PFSK-1 (cell line): ENCODE measurements around the gene RAP1GAP2.

Experiments used
- FOXP2 ChIP-seq: optimal IDR thresholded peaks from 2 replicates; pipeline ENCODE3; 2011; ENCODE audit warnings: borderline replicate concordance, control low read depth, inconsistent platforms; ENCODE audit not compliant: insufficient read depth; ENCODE audit errors: extremely low read length, extremely low read depth
- POLR2AphosphoS5 ChIP-seq: IDR thresholded peaks from 2 replicates; pipeline ENCODE4 v1.6.1; 2012; ENCODE audit warnings: low read depth, mild to moderate bottlenecking, control low read depth, low read length, moderate library complexity
- SIN3A ChIP-seq: IDR thresholded peaks from 2 replicates; pipeline ENCODE4 v1.6.1; 2012; ENCODE audit warnings: mild to moderate bottlenecking, low read length, moderate library complexity, borderline replicate concordance; ENCODE audit not compliant: insufficient read depth
- TAF1 ChIP-seq: IDR thresholded peaks from 2 replicates; pipeline ENCODE4 v1.6.1; 2012; ENCODE audit warnings: low read length, control low read depth, borderline replicate concordance; ENCODE audit not compliant: insufficient read depth
- TF ChIP-seq, protein P1 (sequence below), 2 experiments: IDR thresholded peaks; 2 replicates each; pipeline versions ENCODE4 v1.6.1 to v1.8.0; 2011 to 2012; ENCODE audit warnings: low read depth in 2 of 2, low read length in 2 of 2, control low read depth in 1 of 2, inconsistent platforms in 1 of 2, mild to moderate bottlenecking in 1 of 2, moderate library complexity in 1 of 2; ENCODE audit not compliant: insufficient read depth in 1 of 2

Gene RAP1GAP2

DNA sequence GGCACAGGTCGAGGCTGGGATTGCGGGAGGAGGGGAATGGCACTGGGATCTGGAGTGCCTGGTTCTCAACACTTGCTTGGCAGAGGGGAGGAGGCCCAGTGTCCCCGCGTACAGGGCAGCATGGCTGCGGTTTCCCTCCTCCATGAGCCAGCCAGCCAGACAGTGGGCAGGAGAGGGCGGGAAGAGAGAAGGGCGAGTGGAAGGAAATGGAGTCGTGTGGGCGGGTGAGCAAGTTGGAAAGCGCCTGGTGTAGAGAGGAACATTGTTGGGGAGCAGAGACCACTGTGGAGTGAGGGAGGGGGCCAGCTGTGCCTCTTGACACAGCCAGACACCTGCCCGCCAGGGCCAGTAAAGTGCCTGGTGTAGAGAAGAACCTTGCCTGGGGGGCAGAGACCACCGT is 136.7 kb downstream of the RAP1GAP2 start:
- TF ChIP-seq TAF1, result no peak
- TF ChIP-seq POLR2AphosphoS5, result no peak
- TF ChIP-seq, protein P1, sequence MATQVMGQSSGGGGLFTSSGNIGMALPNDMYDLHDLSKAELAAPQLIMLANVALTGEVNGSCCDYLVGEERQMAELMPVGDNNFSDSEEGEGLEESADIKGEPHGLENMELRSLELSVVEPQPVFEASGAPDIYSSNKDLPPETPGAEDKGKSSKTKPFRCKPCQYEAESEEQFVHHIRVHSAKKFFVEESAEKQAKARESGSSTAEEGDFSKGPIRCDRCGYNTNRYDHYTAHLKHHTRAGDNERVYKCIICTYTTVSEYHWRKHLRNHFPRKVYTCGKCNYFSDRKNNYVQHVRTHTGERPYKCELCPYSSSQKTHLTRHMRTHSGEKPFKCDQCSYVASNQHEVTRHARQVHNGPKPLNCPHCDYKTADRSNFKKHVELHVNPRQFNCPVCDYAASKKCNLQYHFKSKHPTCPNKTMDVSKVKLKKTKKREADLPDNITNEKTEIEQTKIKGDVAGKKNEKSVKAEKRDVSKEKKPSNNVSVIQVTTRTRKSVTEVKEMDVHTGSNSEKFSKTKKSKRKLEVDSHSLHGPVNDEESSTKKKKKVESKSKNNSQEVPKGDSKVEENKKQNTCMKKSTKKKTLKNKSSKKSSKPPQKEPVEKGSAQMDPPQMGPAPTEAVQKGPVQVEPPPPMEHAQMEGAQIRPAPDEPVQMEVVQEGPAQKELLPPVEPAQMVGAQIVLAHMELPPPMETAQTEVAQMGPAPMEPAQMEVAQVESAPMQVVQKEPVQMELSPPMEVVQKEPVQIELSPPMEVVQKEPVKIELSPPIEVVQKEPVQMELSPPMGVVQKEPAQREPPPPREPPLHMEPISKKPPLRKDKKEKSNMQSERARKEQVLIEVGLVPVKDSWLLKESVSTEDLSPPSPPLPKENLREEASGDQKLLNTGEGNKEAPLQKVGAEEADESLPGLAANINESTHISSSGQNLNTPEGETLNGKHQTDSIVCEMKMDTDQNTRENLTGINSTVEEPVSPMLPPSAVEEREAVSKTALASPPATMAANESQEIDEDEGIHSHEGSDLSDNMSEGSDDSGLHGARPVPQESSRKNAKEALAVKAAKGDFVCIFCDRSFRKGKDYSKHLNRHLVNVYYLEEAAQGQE (IDR thresholded peaks at IDR 0.05; ENCODE audit: insufficient read depth in 1 of 2, low read depth in 2 of 2, low read length in 2 of 2), result no peak
- no peak for TF ChIP-seq FOXP2
- no peak for TF ChIP-seq SIN3A

DNA sequence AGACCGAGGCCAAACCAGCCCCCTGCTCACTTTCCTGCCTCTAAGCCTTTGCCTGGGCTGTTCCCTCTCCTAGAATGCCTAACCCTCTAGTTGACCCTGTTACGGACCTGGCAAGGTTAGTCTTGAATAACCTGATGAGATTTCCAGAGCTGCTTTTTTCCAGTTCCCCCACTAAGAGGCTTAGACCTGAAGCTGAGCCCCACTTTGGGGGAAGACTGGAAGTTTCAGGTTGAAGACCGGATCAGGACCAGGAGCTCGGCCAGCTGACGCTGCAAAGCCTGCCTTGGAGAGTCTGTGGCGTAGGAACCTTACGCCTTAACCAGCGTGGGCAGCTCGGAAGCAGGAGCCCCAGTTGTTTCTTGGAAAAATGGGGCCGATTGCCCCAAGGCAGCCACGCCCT is 137.4 kb downstream of the RAP1GAP2 start:
- TF ChIP-seq, protein P1 (IDR thresholded peaks at IDR 0.05; ENCODE audit: insufficient read depth in 1 of 2, low read depth in 2 of 2, low read length in 2 of 2), result no peak
- no peak for TF ChIP-seq POLR2AphosphoS5
- TF ChIP-seq SIN3A, result no peak
- no peak for TF ChIP-seq TAF1
- TF ChIP-seq FOXP2, result no peak

DNA sequence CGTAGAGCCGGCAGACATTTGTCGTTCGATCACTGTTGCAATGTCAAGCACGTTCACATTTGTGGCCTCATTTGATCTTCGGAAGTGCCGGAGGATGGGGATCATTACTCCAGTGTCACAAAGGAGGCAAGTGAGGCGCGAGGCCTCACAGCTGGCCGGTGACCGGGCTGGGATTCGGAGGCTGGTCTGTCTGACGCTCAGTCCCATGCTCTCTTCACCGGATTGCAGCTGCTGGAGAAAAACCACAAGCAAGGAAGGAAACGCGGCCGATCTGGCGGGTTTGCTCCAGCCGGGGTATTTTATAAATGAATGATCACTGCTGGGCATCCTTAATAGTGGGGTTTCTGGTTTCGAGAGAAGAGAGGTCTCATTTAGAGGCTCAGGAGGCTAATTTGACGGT is 139.4 kb downstream of the RAP1GAP2 start:
- TF ChIP-seq POLR2AphosphoS5 (no peak), TAF1 (no peak), FOXP2 (no peak), SIN3A (no peak)
- TF ChIP-seq, protein P1 (IDR thresholded peaks at IDR 0.05; ENCODE audit: insufficient read depth in 1 of 2, low read depth in 2 of 2, low read length in 2 of 2), result no peak

DNA sequence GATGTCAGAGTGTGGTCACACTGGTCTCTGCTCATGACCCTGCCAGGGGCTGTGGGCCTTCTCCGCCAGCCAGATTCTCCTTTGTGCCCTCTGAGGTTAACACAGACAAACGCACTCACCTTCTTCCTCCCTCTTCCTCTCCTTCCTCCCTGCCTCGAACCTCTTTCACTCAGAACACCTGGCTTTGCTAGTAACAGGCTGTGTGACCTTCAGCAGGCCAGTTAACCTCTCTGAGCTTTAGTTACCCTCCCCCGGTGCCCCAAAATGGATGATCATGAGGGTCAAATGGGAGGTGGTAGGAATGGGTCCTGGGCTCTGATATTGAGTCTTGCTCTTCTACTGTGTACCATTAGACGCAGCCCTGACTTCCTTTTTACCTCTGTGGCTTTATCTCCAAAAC is 140.1 kb downstream of the RAP1GAP2 start:
- TF ChIP-seq, protein P1 (IDR thresholded peaks at IDR 0.05; ENCODE audit: insufficient read depth in 1 of 2, low read depth in 2 of 2, low read length in 2 of 2), result no peak
- no peak for TF ChIP-seq SIN3A
- no peak for TF ChIP-seq FOXP2
- no peak for TF ChIP-seq TAF1
- TF ChIP-seq POLR2AphosphoS5, result no peak

DNA sequence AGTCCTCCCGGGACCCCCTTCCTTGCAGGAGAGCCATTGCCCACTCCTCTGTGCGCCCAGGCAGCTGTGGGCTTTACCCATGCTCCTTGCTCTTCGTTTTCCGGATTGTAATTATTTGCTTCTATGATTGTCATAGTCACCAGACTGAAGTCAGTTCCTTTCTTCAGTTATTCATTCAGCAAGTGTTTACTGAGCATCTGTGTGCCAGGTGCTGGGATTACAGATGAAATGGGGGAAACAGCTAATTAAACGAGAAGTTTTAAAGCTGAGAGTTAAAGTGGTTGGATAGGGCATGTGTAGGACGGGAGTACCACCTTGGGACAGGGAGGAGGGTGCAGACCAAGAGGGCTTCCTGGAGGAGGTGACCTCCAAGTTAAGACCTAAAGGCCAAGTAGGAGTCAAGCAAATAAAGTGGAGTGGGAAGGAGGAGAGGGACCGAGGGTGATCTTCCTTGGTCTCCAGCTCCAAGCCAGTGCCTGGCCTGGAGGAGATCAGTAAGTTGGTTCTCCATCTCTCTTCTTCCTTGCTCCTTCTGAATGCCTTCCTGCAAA is 140.6 kb downstream of the RAP1GAP2 start:
- TF ChIP-seq POLR2AphosphoS5 (no peak), TAF1 (no peak), SIN3A (no peak), FOXP2 (no peak)
- TF ChIP-seq, protein P1 (IDR thresholded peaks at IDR 0.05; ENCODE audit: insufficient read depth in 1 of 2, low read depth in 2 of 2, low read length in 2 of 2), result no peak
